GM23248 (cell line): ENCODE results near the gene PRPF38A.

ENCODE experiments used
- EZH2 ChIP-seq: fragments of 200-600 bp; sonication (generic); IDR thresholded peaks from 2 replicates; pipeline ENCODE4 v1.6.1; 2018; ENCODE audit warnings: antibody characterized with exemption, mild to moderate bottlenecking; ENCODE audit not compliant: insufficient read depth, poor library complexity, severe bottlenecking
- EZH2phosphoT487 ChIP-seq: fragments of 200-600 bp; sonication (generic); IDR thresholded peaks from 2 replicates; pipeline ENCODE4 v1.6.1; 2018; ENCODE audit warnings: antibody characterized with exemption, moderate library complexity, mild to moderate bottlenecking, low read depth; ENCODE audit not compliant: insufficient read depth

GRCh38 chr1:52416811-52417210, 12.4 kb downstream of the PRPF38A start:
- TF ChIP-seq EZH2 = no peak
- TF ChIP-seq EZH2phosphoT487 = no peak
